ENCODE data around the gene FBH1. TPM values are rescaled to one million over a fixed set of nuclear protein-coding genes. Genes with fewer than 3 reads are reported as not detected.

Gene FBH1
- total RNA-seq, 2 donors from 2014 or later: 30.9 to 63.6 TPM

- DNase-seq: no peak
- no peak overlapping the region for H3K4me3 ChIP-seq
- H3K4me1 ChIP-seq: no peaks in the 10 kb centered on the region
- intact Hi-C loops (cut with DNase I): no loop called here
- 96 to 97% methylated on average over 14 of the region's 14 CpGs for WGBS, 2 donors
- no peak overlapping the region for H3K27ac ChIP-seq
- TF ChIP-seq CTCF (IDR thresholded peaks at IDR 0.05): no peak
- TF ChIP-seq POLR2A (IDR thresholded peaks at IDR 0.05): no peak
- ATAC-seq: no peak
- H3K36me3 ChIP-seq (replicated peaks in 1 of 2; ENCODE audit: insufficient read depth in 1 of 2, low read depth in 2 of 2): peaks cover 0 to 17% of the 10 kb centered on the region in 2 donors
- H3K27me3 ChIP-seq: no peaks in the 10 kb centered on the region
- no peaks in the 10 kb centered on the region for H3K9me3 ChIP-seq
Observed at GRCh38 chr10:5933909-5934546, 44.0 kb downstream of the FBH1 start.

GRCh38 chr10:5935628-5936027 lies 45.6 kb downstream of the FBH1 start:
- Histone ChIP-seq H3K4me1 (no peaks in the 10 kb centered on the region), H3K4me3 (no peak overlapping the region), H3K27ac (no peak overlapping the region), H3K36me3 (replicated peaks in 1 of 2; ENCODE audit: insufficient read depth in 1 of 2, low read depth in 2 of 2) (peaks cover 0 to 11% of the 10 kb centered on the region in 2 donors), H3K27me3 (no peaks in the 10 kb centered on the region), H3K9me3 (no peaks in the 10 kb centered on the region)
- intact Hi-C loops (cut with DNase I): no loop called here
- 67 to 68% methylated on average over 10 of the region's 10 CpGs for WGBS, 2 donors
- ATAC-seq (no peak), DNase-seq (no peak)
- TF ChIP-seq POLR2A (IDR thresholded peaks at IDR 0.05) (no peak), CTCF (IDR thresholded peaks at IDR 0.05) (no peak)

- ATAC-seq (no peak), DNase-seq (no peak)
Observed at GRCh38 chr10:5937016-5937415, 47.0 kb downstream of the FBH1 start.

DNA sequence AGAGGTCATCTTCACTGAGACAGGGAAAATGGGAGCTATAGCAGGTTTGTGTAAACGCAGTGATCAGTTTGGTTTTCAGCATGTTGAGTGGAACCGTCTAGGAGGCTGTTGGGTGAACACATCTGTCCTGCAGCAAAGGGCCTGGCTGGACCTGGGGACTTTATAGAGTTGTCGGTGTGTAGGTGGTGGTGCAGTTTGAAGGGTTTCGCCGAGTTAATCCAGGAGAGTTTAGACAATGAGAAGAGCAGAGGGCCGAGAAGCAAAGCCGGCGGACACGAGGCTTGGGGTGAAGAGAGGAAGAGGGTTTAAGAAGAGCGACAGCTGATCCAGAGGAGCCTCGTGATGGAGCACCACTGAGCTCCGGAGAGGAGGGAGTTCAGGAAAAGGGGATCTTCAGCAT lies 48.2 kb downstream of the FBH1 start:
- H3K27ac ChIP-seq: no peak overlapping the region
- H3K9me3 ChIP-seq: no peaks in the 10 kb centered on the region
- 84 to 88% methylated on average over 12 of the region's 12 CpGs for WGBS, 2 donors
- DNase-seq: no peak
- H3K27me3 ChIP-seq: no peaks in the 10 kb centered on the region
- TF ChIP-seq CTCF (IDR thresholded peaks at IDR 0.05): no peak
- TF ChIP-seq POLR2A (IDR thresholded peaks at IDR 0.05): no peak
- intact Hi-C loops (cut with DNase I): no loop called here
- peaks cover 2% of the 10 kb centered on the region for H3K4me1 ChIP-seq
- peaks cover 0 to 11% of the 10 kb centered on the region in 2 donors for H3K36me3 ChIP-seq (replicated peaks in 1 of 2; ENCODE audit: insufficient read depth in 1 of 2, low read depth in 2 of 2)
- H3K4me3 ChIP-seq: no peak overlapping the region
- no peak for ATAC-seq

More at GRCh38 chr10:5937016-5937415, 47.0 kb downstream of the FBH1 start:
- WGBS, 2 donors: 95% methylated on average over 18 of the region's 18 CpGs
- intact Hi-C loops (cut with DNase I): no loop called here
- H3K4me1 ChIP-seq: no peaks in the 10 kb centered on the region
- H3K27me3 ChIP-seq: no peaks in the 10 kb centered on the region
- TF ChIP-seq CTCF (IDR thresholded peaks at IDR 0.05) (no peak), POLR2A (IDR thresholded peaks at IDR 0.05) (no peak)
- H3K4me3 ChIP-seq: no peak overlapping the region
- no peak overlapping the region for H3K27ac ChIP-seq
- no peaks in the 10 kb centered on the region for H3K9me3 ChIP-seq
- H3K36me3 ChIP-seq (replicated peaks in 1 of 2; ENCODE audit: insufficient read depth in 1 of 2, low read depth in 2 of 2): peaks cover 0 to 11% of the 10 kb centered on the region in 2 donors

DNA sequence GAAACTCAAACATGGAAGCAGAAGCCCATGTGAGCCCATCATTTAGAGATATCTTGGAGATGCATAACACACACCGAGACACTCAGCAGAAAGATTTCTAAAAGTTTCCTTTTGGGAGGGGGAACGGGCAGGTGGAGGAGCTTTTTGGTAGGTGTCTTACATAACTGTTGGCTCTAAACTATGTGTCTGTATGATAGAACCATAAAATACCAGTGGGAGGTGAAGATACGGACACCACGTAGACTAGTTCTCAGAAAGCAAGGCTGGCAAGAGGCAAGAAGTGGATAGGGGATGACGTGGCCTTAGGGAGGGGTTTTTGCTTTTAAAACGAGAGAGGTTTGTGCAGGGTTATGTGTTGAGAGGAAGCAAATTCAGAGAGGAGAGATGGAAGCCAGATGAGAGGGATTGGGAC lies 50.8 kb downstream of the FBH1 start:
- no peak for TF ChIP-seq CTCF (IDR thresholded peaks at IDR 0.05)
- no peak for TF ChIP-seq POLR2A (IDR thresholded peaks at IDR 0.05)
- H3K36me3 ChIP-seq (replicated peaks in 1 of 2; ENCODE audit: insufficient read depth in 1 of 2, low read depth in 2 of 2): peaks cover 0 to 11% of the 10 kb centered on the region in 2 donors
- DNase-seq (no peak), ATAC-seq (no peak)
- H3K9me3 ChIP-seq: no peaks in the 10 kb centered on the region
- H3K27ac ChIP-seq: no peak overlapping the region
- H3K27me3 ChIP-seq: no peaks in the 10 kb centered on the region
- intact Hi-C loops (cut with DNase I): no loop called here
- H3K4me1 ChIP-seq: peaks cover 23% of the 10 kb centered on the region
- WGBS, 2 donors: 75 to 76% methylated on average over 6 of the region's 6 CpGs
- no peak overlapping the region for H3K4me3 ChIP-seq

All from body of pancreas (tissue), 4 donors.